Suprapubic skin (tissue), 4 donors: ENCODE data around the gene TREM2. TPM values are rescaled to one million over a fixed set of nuclear protein-coding genes. Genes with fewer than 3 reads are reported as not detected.

Experiments
- DNase-seq, 2 donors: peaks; one replicate each; pipeline ENCODE4 v3.0.0-alpha.2; 2019; ENCODE audit warnings: low spot score in 2 of 2
- H3K27ac ChIP-seq: fragments of 200-600 bp; sonication (generic); one replicate; pipeline ENCODE4 v1.5.1; 2019
- H3K27me3 ChIP-seq: fragments of 200-600 bp; sonication (generic); one replicate; pipeline ENCODE4 v1.5.1; 2019
- H3K36me3 ChIP-seq: fragments of 200-600 bp; sonication (generic); one replicate; pipeline ENCODE4 v1.5.1; 2019
- H3K4me1 ChIP-seq: fragments of 200-600 bp; sonication (generic); one replicate; pipeline ENCODE4 v1.5.1; 2019
- H3K4me3 ChIP-seq: fragments of 200-600 bp; sonication (generic); one replicate; pipeline ENCODE4 v1.5.1; 2019; ENCODE audit warnings: mild to moderate bottlenecking
- H3K9me3 ChIP-seq: fragments of 200-600 bp; sonication (generic); one replicate; pipeline ENCODE4 v1.5.1; 2019
- CTCF ChIP-seq, 2 donors: fragments of 200-600 bp in 1 of 2; fragments of 450-650 bp in 1 of 2; sonication (generic) in 1 of 2; IDR thresholded peaks; one replicate each; pipeline ENCODE4 v1.5.1; 2016 to 2019; ENCODE audit warnings: antibody characterized with exemption in 2 of 2, mild to moderate bottlenecking in 1 of 2, moderate library complexity in 1 of 2
- EP300 ChIP-seq: sonication (generic); formaldehyde crosslinking; IDR thresholded peaks from one replicate; pipeline ENCODE4 v1.6.1; 2017; ENCODE audit warnings: antibody characterized with exemption
- POLR2A ChIP-seq, 2 donors: fragments of 450-650 bp; IDR thresholded peaks; one replicate each; pipeline ENCODE4 v1.6.1; 2017; ENCODE audit warnings: antibody characterized with exemption in 2 of 2, mild to moderate bottlenecking in 2 of 2, moderate library complexity in 2 of 2
- POLR2AphosphoS5 ChIP-seq, 3 donors: sonication (generic); formaldehyde crosslinking; IDR thresholded peaks; one replicate each; pipeline ENCODE4 v1.6.1; 2017; ENCODE audit warnings: antibody characterized with exemption in 3 of 3
- WGBS: methylation state at CpG from one replicate; pipeline ENCODE4 v1.1.5; 2018; 5-methylcytosine and 5-hydroxymethylcytosine counted together
- total RNA-seq, 4 donors: library from RNA; depleted of rRNA; stranded (reverse); fragments of >200 nt; gene quantifications; one replicate each; pipeline ENCODE4 v1.1.0, GENCODE V29; 2016

The TREM2 gene
- total RNA-seq, 4 donors from 2014 or later, result 0.99 TPM; not detected in 3

DNA sequence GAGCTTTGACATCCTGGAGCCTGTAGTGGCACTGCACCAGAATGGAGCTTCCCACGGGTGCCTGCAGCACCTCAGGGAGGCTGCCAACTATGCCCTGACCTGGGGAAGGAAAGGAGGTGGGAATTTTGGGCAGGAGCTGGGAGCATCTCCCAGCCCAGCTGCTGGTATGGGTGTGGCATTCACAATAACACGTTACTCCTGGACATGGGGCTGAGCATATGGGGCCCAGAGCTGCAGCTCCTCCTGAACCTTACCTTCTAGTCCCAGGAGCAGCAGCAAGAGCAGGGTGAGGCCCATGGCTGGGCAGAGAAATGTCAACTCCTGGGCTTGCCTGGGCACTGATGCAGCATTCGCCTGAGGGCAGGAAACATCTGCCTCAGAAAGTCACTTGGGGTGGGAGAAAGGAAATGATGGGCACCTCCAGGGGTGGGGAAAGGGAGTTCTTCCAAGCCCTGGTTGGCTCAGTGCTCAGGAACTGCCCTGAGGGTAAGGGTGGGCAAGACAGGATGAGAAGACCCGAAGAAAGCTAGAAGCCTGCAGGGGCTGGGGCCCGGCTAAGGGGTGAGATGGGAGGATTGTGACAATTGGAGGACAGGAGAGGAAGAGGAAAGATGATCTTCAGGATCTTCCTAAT lies 8.8 kb downstream of the TREM2 start, which contains the start of gene TREML1:
Gene TREML1 (minus strand): TSS at position 356 of the 634 bp plus-strand sequence. CDS start 59 bp downstream, at position 297.
- Histone ChIP-seq H3K27me3 (peaks cover 7% of the 10 kb centered on the region), H3K4me3 (no peak within 1 kb of the TSS), H3K4me1 (peaks cover 6% of the 10 kb centered on the region), H3K36me3 (no peaks in the 10 kb centered on the region), H3K27ac (no peak within 1 kb of the TSS), H3K9me3 (no peaks in the 10 kb centered on the region)
- TF ChIP-seq EP300 (no peak), POLR2AphosphoS5 (IDR thresholded peaks at IDR 0.05) (no peak), CTCF (IDR thresholded peaks at IDR 0.05) (no peak), POLR2A (IDR thresholded peaks at IDR 0.05) (no peak)
- DNase-seq, result no peak
- WGBS, result 35% methylated on average over 4 of the region's 5 CpGs

DNA sequence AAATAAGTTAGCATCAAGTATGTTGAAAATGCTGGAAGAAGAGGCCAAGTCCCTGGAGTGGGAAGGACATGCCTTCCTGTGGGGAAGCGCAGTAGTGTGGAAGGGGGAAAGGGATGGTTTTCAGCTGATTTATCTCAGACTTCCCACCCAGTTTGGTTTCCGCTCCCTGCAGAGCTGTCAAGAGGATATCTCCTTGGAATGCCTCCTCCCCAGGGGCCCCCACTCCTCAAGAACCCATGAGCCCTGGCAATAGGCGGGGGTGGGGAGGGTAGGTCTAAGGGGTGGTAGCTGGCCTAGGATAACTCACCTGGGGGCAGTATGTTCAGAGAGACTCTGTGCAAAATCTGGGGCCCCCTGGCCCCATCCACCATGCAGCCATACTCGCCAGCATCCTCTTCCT lies 9.5 kb downstream of the TREM2 start:
- peaks cover 6% of the 10 kb centered on the region for H3K4me1 ChIP-seq
- 72% methylated on average over 3 of the region's 4 CpGs for WGBS
- no peak overlapping the region for H3K27ac ChIP-seq
- TF ChIP-seq POLR2AphosphoS5 (IDR thresholded peaks at IDR 0.05) (no peak), POLR2A (IDR thresholded peaks at IDR 0.05) (no peak), EP300 (no peak), CTCF (IDR thresholded peaks at IDR 0.05) (no peak)
- no peaks in the 10 kb centered on the region for H3K36me3 ChIP-seq
- DNase-seq, result no peak
- peaks cover 2% of the 10 kb centered on the region for H3K27me3 ChIP-seq
- no peaks in the 10 kb centered on the region for H3K9me3 ChIP-seq
- no peak overlapping the region for H3K4me3 ChIP-seq

DNA sequence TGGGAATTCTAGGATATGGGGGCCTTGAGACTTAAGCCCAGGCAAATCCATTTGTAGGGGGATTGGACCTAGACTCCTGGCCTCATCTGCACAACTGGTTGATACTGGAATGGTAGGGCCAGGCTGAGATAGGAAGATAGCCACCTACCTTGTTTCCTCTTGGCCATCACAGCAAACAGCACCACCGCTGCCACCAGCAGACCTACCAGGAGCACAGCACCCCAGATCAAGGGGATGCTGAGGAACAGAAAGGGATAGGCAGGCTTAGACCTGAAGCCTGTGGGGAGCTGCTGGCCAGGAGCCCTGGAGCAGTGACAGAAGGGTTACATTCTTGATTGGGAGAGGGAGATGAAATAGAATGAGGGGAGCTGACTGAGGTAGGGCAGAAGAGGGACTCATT lies 12.2 kb downstream of the TREM2 start:
- 91% methylated on average over 1 of the region's 1 CpG for WGBS

DNA sequence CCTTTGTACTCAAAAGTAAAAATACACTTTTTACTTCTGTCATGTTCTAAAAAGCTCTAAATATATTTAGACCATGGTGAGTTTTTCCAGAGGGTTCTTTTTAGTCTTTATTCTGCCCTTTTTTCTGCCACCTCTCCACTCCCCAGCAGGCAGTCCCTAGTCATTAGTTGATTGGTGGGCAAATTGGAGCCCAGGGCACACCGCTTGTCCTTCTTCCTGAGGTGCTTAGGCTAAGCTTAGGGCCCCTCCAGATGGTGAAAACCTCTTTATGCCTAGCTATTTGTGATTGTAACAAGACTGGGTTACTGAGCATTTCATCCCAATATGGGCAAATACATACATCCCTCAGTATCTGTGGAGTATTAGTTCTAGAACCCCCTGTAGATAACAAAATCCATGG lies 15.0 kb downstream of the TREM2 start:
- WGBS, result 100% methylated on average over 1 of the region's 1 CpG
- no peak for DNase-seq
- Histone ChIP-seq H3K4me3 (no peak overlapping the region), H3K36me3 (no peaks in the 10 kb centered on the region), H3K9me3 (no peaks in the 10 kb centered on the region), H3K27ac (no peak overlapping the region), H3K27me3 (no peaks in the 10 kb centered on the region), H3K4me1 (no peaks in the 10 kb centered on the region)
- TF ChIP-seq EP300 (no peak), POLR2A (IDR thresholded peaks at IDR 0.05) (no peak), POLR2AphosphoS5 (IDR thresholded peaks at IDR 0.05) (no peak), CTCF (IDR thresholded peaks at IDR 0.05) (no peak)

More for the DNA sequence above, 12.2 kb downstream of the TREM2 start:
- Histone ChIP-seq H3K4me1 (peaks cover 6% of the 10 kb centered on the region), H3K9me3 (no peaks in the 10 kb centered on the region), H3K4me3 (no peak overlapping the region), H3K36me3 (no peaks in the 10 kb centered on the region), H3K27me3 (peaks cover 2% of the 10 kb centered on the region), H3K27ac (no peak overlapping the region)
- DNase-seq, result no peak
- TF ChIP-seq EP300, result no peak
- TF ChIP-seq POLR2A (IDR thresholded peaks at IDR 0.05), result no peak
- TF ChIP-seq CTCF (IDR thresholded peaks at IDR 0.05), result no peak
- no peak for TF ChIP-seq POLR2AphosphoS5 (IDR thresholded peaks at IDR 0.05)

- Histone ChIP-seq H3K4me3 (no peak overlapping the region), H3K36me3 (peaks cover 6% of the 10 kb centered on the region), H3K9me3 (no peaks in the 10 kb centered on the region), H3K27ac (no peak overlapping the region), H3K4me1 (peaks cover 7% of the 10 kb centered on the region), H3K27me3 (no peaks in the 10 kb centered on the region)
- no peak for DNase-seq
- TF ChIP-seq CTCF (IDR thresholded peaks at IDR 0.05) (no peak), EP300 (no peak), POLR2A (IDR thresholded peaks at IDR 0.05) (no peak), POLR2AphosphoS5 (IDR thresholded peaks at IDR 0.05) (no peak)
These were observed 26.0 kb downstream of the TREM2 start for GRCh38 chr6:41136911-41137310.
